B cell (primary cell): ENCODE results near the gene DDX20.

Experiments
- EZH2 ChIP-seq: IDR thresholded peaks from 2 replicates; pipeline ENCODE4 v1.6.1; 2012; ENCODE audit warnings: borderline replicate concordance, low read depth, mild to moderate bottlenecking, moderate library complexity, low read length; ENCODE audit not compliant: insufficient read depth, poor library complexity, severe bottlenecking
- TF ChIP-seq, protein P1 (sequence below): fragments of 200-600 bp; IDR thresholded peaks from one replicate; pipeline ENCODE4 v1.8.0; 2022; ENCODE audit warnings: antibody characterized with exemption, mild to moderate bottlenecking

- TF ChIP-seq, protein P1, sequence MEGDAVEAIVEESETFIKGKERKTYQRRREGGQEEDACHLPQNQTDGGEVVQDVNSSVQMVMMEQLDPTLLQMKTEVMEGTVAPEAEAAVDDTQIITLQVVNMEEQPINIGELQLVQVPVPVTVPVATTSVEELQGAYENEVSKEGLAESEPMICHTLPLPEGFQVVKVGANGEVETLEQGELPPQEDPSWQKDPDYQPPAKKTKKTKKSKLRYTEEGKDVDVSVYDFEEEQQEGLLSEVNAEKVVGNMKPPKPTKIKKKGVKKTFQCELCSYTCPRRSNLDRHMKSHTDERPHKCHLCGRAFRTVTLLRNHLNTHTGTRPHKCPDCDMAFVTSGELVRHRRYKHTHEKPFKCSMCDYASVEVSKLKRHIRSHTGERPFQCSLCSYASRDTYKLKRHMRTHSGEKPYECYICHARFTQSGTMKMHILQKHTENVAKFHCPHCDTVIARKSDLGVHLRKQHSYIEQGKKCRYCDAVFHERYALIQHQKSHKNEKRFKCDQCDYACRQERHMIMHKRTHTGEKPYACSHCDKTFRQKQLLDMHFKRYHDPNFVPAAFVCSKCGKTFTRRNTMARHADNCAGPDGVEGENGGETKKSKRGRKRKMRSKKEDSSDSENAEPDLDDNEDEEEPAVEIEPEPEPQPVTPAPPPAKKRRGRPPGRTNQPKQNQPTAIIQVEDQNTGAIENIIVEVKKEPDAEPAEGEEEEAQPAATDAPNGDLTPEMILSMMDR, result no peak
- no peak for TF ChIP-seq EZH2
Observed at GRCh38 chr1:111776391-111776790, 20.7 kb downstream of the DDX20 start.
